HG02884 (cell line): ENCODE measurements around the gene GFOD1.

ENCODE experiments used
- ATAC-seq: cut with Tn5 transposase; IDR thresholded peaks from one replicate; pipeline ENCODE4 v1.9.1; 2021; ENCODE audit warnings: mild to moderate bottlenecking, moderate library complexity; ENCODE audit not compliant: unreplicated experiment

GFOD1 gene

GRCh38 chr6:13427801-13428582 lies 59.4 kb downstream of the GFOD1 start:
- peak; percentile 67 for ATAC-seq

DNA sequence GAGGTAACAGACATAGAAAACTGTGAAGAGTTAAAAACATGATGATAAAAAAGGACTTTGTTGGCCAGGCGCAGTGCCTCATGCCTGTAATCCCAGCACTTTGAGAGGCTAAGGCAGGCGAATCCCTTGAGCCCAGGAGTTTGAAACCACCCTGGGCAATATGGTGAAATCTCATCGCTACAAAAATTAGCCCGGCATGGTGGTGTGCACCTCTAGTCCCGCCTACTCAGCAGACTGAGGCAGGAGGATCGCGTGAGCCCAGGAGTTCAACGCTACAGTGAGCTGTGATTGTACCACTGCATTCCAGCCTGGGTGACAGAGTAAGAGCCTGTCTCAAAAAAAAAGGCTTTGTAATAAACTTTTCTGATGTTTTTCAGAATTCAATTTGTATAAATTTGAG lies 60.1 kb downstream of the GFOD1 start:
- no peak for ATAC-seq

GRCh38 chr6:13425943-13426931 lies 61.2 kb downstream of the GFOD1 start:
- ATAC-seq, result no peak

DNA sequence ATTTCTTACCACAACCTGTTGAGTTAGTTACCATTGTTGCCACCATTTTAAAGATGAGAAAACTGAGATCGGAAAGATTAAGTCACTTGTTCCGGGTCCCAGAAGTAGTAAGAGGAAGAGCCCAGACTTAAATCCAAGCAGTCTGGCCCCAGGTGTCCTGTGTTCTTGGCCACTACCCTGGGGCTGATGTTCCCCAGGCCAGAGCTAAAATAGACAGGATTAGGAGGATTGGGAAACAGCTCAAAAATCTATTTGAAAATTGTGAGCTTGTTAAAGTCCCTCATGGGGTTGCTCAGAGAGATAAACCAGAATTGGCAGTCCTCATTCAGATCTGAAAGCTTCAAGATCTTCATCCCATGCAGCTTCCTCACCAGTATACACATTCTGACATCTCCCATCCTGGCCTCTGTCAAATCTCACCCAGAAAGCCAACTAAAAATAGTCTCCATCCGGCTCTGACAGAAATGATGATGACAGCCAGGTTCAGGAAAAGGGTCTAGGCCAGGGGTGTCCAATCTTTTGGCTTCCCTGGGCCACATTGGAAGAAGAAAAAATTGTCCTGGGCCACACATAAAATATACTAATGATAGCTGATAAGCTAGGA lies 62.0 kb downstream of the GFOD1 start:
- no peak for ATAC-seq

GRCh38 chr6:13423252-13423651 lies 64.1 kb downstream of the GFOD1 start:
- no peak for ATAC-seq

GRCh38 chr6:13422681-13423221 lies 64.6 kb downstream of the GFOD1 start:
- ATAC-seq, result no peak

GRCh38 chr6:13421425-13422059 lies 65.9 kb downstream of the GFOD1 start:
- ATAC-seq, result no peak

GRCh38 chr6:13420269-13420668 lies 67.1 kb downstream of the GFOD1 start:
- no peak for ATAC-seq

DNA sequence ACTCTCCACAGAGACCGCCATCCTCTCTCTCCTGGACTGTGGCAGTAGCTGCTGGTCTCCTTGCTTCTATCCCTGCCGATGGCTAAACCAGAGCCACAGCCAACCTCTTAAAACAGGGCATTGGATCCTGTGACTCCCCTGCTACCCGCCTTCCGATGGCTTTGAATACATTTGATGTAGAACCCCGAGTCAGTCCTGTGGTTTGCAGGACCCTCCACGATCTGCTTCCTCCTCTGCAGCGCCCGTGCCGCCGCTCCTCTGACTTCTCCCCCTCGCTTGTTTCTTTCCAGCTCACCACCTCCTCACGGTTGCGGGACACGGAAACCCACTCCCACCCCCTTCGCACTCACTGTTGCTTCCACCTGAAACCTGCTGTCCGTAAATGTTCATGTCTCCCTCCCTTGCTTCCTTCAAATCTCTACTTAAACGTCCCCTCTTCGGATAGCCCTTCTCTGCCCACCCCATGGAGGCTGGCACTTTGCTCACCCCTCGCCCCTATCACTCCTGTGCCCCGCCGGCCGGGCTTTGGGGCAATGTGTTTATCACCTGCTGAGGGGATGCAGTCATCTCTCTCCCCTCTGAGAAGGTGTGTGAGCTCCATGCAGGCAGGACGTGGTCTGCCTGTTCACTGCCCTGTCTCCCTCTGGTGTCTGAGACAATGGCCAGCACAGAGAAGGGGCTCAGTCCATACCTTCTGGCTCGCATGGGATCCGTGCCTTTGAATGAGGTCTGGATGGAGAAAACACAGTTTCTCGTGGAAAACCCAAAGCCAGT lies 67.8 kb downstream of the GFOD1 start:
- no peak for ATAC-seq

DNA sequence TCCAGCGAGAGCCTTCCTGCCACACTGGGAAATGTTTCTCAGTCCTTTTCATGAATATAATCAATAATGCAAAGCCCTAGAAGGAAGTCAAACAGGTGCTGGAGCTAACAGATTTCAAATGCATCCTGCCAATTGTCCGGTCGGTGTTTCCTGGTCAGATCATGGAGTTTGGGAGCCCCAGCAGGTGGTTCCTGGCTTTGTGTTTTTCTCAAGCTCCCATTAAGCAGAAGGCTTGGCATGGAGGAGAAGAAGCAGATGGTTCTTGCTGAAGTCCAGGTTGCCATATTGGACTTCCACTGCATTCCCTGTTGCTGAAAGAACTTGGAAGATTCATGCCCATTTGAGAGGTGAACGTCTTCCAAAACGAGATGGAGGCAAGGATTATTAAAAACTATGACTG lies 68.6 kb downstream of the GFOD1 start:
- no peak for ATAC-seq

DNA sequence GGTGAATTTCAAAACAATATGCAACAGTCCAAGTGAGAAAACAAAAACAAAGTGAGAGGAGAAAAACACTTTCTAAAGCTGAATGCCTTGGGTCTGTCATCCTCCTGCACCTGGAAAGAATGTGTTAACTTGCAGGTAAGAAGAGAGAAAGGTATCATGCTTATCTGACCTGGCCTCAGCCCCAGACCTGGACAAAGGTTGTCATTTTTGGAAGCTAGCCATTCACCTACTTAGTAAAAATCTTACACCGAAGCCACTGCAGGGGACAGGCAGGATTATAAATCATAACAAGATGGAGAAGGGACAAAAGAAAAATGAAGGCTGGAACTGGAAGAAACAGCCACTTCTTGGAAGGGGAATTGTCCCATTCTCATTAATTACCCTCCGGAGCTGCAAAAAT lies 69.4 kb downstream of the GFOD1 start:
- ATAC-seq, result no peak

GRCh38 chr6:13417431-13417830 lies 70.0 kb downstream of the GFOD1 start:
- no peak for ATAC-seq

- ATAC-seq, result no peak
Observed at GRCh38 chr6:13415283-13415682, 72.1 kb downstream of the GFOD1 start.

GRCh38 chr6:13413900-13414555 lies 73.4 kb downstream of the GFOD1 start:
- no peak for ATAC-seq

DNA sequence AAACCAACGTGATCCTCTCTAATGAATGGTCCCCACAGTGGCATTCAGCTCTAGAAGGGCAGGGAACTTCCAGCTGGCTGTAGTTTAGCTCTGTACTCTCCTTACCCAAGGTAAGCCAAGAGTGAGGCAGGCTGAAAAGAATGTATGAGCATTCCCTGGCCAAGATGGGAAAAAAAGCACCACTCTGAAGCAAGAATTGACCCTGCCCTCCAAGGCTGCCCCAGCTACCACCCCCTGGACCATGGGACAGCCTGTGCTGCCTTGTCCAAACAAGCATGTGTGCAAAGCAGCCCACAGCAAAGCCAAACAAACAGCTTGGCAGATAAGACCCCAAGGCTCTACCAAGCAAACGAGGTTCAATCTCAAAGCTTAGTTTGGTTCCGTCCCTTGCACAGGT lies 73.9 kb downstream of the GFOD1 start:
- no peak for ATAC-seq

DNA sequence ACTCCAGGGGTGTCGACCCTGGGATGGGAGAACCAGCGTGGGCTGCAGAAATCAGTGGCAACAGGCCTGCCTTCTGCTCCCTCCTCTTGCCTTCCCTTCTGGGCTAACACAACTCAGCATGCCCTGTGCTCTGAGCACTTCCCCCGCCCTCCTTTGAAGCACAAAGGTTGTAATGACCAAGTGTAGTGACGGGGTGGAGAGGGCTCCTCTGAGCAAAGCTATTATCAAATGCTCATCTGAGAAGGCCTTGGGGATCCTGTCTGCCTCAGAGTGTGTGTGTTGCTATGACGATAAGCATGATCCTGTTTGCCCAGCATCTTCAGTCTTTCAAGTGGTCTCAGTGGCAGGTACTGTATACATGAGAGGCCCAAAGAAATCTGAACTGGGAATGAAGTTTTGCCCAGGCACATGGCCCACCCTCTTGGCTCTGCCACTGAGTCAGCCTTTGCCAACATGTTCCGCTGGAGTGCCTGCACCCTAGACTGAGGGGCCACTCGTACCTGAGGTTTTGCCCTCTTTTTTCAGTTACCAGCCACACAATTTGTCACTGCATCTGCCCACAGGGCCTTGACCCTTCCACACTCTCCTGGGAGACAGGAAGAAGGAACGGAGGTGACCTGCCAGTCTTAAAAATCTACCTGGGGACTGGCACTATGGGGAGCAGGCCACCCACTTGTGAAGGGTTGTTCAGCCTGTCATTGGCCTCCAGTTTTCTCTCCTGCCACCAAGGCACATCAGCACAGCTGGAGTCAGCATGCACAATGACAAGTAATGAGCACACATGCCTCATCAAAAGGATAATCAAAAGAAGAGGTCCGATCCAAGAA lies 74.5 kb downstream of the GFOD1 start:
- ATAC-seq, result no peak

DNA sequence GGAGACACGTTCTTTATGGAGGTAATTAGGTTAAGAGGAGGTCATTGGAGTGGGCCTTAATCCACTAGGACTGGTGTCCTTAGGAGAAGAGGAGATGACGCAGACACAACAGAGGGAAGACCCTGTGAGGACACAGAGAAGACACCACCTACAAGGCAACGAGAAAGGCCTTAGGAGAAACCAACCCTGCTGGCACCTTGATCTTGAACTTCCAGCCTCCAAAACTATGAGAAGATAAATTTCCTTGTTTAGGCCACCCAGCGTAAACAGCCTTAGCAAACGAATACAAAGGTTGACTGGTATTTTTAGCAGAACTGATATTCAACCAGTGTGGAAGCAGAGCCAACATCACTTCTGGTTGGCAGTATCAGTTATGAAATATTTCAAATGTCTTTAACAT lies 75.2 kb downstream of the GFOD1 start:
- no peak for ATAC-seq

GRCh38 chr6:13411484-13411883 lies 75.9 kb downstream of the GFOD1 start:
- no peak for ATAC-seq

- ATAC-seq, result no peak
Observed at GRCh38 chr6:13409991-13410390, 77.4 kb downstream of the GFOD1 start.
